IPS DF 6.9 (cell line): Measurements from ENCODE around the gene SLBP.

Experiments used
- DNase-seq: peaks from one replicate; pipeline ENCODE4 v3.0.0-alpha.2; 2013; ENCODE audit warnings: low read depth, low spot score
- H3K27ac ChIP-seq: one replicate; pipeline ENCODE4 v1.5.1; 2013; ENCODE audit warnings: low read length, control low read depth
- H3K27me3 ChIP-seq: 2 replicates; pipeline ENCODE4 v1.6.1; 2013; ENCODE audit warnings: mild to moderate bottlenecking, low read length; ENCODE audit not compliant: control insufficient read depth, insufficient read depth
- H3K36me3 ChIP-seq: 2 replicates; pipeline ENCODE4 v1.6.1; 2013; ENCODE audit warnings: low read length; ENCODE audit not compliant: control insufficient read depth, insufficient read depth
- H3K4me1 ChIP-seq: 2 replicates; pipeline ENCODE4 v1.6.1; 2013; ENCODE audit warnings: low read length; ENCODE audit not compliant: control insufficient read depth, insufficient read depth
- H3K4me3 ChIP-seq: 2 replicates; pipeline ENCODE4 v1.5.1; 2013; ENCODE audit warnings: mild to moderate bottlenecking, low read length
- H3K9me3 ChIP-seq: 2 replicates; pipeline ENCODE4 v1.6.1; 2013; ENCODE audit warnings: low read length, inconsistent platforms; ENCODE audit not compliant: control insufficient read depth, insufficient read depth
- WGBS: extraction: QIAGEN DNeasy Blood & Tissue Kit; methylation state at CpG from one replicate; pipeline ENCODE4 v1.1.7; 2013; ENCODE audit warnings: mixed read lengths, missing lambda C conversion rate; ENCODE audit not compliant: insufficient read length, insufficient coverage; 5-methylcytosine and 5-hydroxymethylcytosine counted together

The SLBP gene

DNA sequence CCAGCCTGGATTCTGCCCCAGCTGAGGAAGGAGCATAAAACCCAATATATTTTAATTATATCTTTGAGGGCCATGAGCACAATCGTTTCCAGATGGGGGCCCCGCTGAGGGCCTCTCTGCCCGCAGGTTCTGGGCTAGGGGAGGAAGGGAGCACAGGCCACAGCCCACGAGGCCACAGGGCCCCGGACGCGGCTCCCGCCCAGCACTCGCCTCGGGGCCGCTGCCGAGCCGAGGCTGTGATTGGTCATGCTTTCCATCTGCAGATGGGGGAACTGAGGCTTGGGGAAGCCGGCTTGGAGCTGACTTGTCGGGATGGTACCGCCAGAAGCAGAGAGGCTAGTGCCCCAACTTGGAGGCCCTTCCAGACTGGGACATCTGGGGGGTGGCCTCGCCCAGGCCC lies 43.2 kb upstream of the SLBP start:
- no peak for DNase-seq
- no peaks in the 10 kb centered on the region; the same call in 1 of the 2 replicates for H3K36me3 ChIP-seq
- no peaks in the 10 kb centered on the region for H3K27me3 ChIP-seq
- no peaks in the 10 kb centered on the region for H3K9me3 ChIP-seq
- H3K4me3 ChIP-seq: no peak overlapping the region
- no CpG with 5 or more reads among the region's 17 CpGs for WGBS
- H3K27ac ChIP-seq: no peak overlapping the region
- H3K4me1 ChIP-seq: peaks cover 8% of the 10 kb centered on the region

- WGBS: no CpG with 5 or more reads among the region's 5 CpGs
- Histone ChIP-seq H3K4me3 (no peak overlapping the region), H3K27ac (no peak overlapping the region), H3K4me1 (peaks cover 10% of the 10 kb centered on the region), H3K9me3 (no peaks in the 10 kb centered on the region), H3K27me3 (no peaks in the 10 kb centered on the region), H3K36me3 (no peaks in the 10 kb centered on the region; the same call in 1 of the 2 replicates)
- DNase-seq: no peak
Measured at GRCh38 chr4:1754336-1754735, 42.2 kb upstream of the SLBP start.

DNA sequence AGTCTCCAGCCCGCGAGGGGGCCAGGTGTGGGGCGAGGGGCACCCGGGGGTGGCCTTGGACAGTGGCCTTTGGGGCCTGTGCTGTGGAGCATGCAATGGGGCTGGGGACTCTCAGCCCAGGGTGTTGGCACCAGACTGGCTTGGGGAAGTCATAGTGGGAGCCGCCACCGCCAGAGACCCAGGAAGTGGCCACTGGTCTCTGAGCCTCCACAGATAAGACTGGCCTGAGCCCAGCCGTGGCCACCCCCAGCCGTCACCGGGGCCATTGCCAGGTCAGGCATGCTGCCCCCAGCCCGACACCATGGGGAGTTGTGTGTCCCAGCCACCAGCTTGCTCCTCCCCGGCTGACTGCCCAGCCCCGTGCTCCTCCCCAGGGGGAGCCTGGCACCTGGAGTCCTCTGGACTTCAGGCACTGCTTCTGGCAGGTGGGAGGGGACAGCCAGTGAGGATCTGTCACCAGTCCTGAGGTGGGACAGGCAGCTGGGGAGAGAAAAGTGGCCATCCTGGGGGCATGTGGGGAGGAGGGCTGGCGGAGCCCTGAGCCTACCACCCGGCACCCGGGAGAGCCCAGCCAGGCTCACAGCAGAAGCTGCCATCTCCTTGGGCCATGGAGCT lies 41.7 kb upstream of the SLBP start:
- Histone ChIP-seq H3K9me3 (no peaks in the 10 kb centered on the region), H3K27ac (no peak overlapping the region), H3K4me3 (no peak overlapping the region), H3K27me3 (no peaks in the 10 kb centered on the region), H3K36me3 (no peaks in the 10 kb centered on the region; the same call in 1 of the 2 replicates), H3K4me1 (peaks cover 10% of the 10 kb centered on the region)
- no CpG with 5 or more reads among the region's 15 CpGs for WGBS
- DNase-seq: no peak

DNA sequence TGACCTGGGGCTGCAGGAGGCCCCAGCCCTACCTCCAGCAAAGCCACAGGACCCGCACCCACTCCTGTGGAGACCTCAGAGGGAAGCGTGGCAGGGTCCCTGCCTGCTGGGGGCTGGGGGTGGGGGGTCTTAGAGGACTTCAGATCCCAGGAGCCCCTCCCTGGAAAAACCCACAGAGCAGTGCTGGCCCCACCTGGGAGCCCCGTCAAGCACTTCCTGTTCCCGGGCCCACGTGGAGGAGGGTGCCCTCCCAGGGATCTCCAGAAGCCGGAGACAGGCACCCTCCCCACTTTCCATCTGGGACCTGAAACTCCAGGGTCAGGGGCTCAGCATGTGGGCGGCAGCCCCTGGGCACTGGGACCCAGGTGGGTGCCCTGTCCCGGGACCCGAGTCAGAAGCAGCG lies 41.2 kb upstream of the SLBP start:
- no peak for DNase-seq
- Histone ChIP-seq H3K9me3 (no peaks in the 10 kb centered on the region), H3K4me3 (no peak overlapping the region), H3K27ac (no peak overlapping the region), H3K27me3 (no peaks in the 10 kb centered on the region), H3K4me1 (peaks cover 11% of the 10 kb centered on the region), H3K36me3 (no peaks in the 10 kb centered on the region; the same call in 1 of the 2 replicates)
- no CpG with 5 or more reads among the region's 10 CpGs for WGBS

GRCh38 chr4:1752284-1753041 lies 40.3 kb upstream of the SLBP start:
- no CpG with 5 or more reads among the region's 35 CpGs for WGBS
- Histone ChIP-seq H3K27me3 (no peaks in the 10 kb centered on the region), H3K4me1 (peaks cover 11% of the 10 kb centered on the region), H3K27ac (no peak overlapping the region), H3K36me3 (no peaks in the 10 kb centered on the region; the same call in 1 of the 2 replicates), H3K9me3 (no peaks in the 10 kb centered on the region), H3K4me3 (no peak overlapping the region)
- no peak for DNase-seq

DNA sequence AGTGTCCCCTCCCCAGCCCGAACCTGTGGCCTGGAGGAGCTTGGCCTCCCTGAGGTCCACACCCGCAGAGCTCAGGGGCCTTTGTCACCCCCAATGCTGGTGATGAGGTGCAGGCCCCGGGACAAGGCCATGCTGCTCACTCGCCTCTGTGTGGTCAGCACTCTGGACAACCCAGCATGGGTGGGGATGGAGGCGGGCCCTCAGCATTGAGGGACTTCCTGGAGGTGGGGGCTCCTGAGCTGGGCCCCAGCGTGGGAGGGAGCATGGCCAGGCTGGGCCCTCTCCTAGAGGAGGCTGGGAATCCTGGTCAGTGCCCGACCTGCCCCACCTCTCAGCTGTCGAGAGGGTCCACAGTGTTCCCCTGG lies 39.8 kb upstream of the SLBP start:
- peaks cover 11% of the 10 kb centered on the region for H3K4me1 ChIP-seq
- no peaks in the 10 kb centered on the region for H3K9me3 ChIP-seq
- no CpG with 5 or more reads among the region's 8 CpGs for WGBS
- no peak overlapping the region for H3K27ac ChIP-seq
- no peaks in the 10 kb centered on the region for H3K27me3 ChIP-seq
- no peaks in the 10 kb centered on the region; the same call in 1 of the 2 replicates for H3K36me3 ChIP-seq
- DNase-seq: no peak
- no peak overlapping the region for H3K4me3 ChIP-seq

DNA sequence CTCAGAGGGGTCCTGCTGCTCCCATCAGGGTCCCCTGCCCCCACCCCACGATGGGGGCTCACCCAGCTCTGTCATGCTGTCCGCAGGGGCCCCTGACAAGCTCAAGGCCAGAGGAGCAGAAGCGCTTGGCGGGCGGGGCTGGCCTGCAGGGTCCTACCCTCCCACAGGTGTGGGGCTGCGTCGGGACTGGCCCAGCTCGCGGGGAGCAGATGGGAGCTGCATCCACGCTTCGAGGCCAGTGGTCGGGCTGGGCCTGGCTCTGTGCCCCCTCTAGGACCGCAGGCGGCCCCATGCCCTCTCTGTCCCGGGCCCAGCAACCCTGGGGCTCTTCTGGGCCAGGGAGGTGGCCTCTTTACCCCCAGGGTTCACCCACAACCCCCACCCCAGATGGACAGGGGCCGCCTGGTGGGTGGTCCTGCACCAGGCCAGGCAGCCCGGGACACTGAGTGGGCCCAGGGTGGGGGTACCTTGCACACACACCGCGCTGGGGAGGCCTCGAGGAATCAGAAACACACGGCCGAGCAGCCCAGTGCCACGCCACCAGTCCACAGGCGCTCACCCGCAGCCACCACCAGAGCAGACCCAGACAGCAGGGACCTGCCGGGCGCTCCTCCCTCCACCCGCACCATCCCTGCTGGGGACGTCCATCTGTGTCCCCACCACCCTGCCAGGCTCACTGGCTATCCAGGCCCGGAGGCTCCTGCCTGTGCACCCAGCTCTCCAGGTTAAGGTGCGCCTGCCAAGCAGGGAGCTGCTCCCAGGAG lies 39.2 kb upstream of the SLBP start:
- peaks cover 13% of the 10 kb centered on the region for H3K4me1 ChIP-seq
- H3K4me3 ChIP-seq: no peak overlapping the region
- H3K36me3 ChIP-seq: no peaks in the 10 kb centered on the region; the same call in 1 of the 2 replicates
- no peaks in the 10 kb centered on the region for H3K9me3 ChIP-seq
- DNase-seq: no peak
- H3K27me3 ChIP-seq: no peaks in the 10 kb centered on the region
- WGBS: no CpG with 5 or more reads among the region's 31 CpGs
- H3K27ac ChIP-seq: no peak overlapping the region

GRCh38 chr4:1750381-1751154 lies 38.4 kb upstream of the SLBP start:
- no peaks in the 10 kb centered on the region for H3K27me3 ChIP-seq
- H3K9me3 ChIP-seq: no peaks in the 10 kb centered on the region
- no peaks in the 10 kb centered on the region; the same call in 1 of the 2 replicates for H3K36me3 ChIP-seq
- H3K4me3 ChIP-seq: no peak overlapping the region
- DNase-seq: no peak
- no CpG with 5 or more reads among the region's 18 CpGs for WGBS
- no peak overlapping the region for H3K27ac ChIP-seq
- H3K4me1 ChIP-seq: peaks cover 15% of the 10 kb centered on the region

GRCh38 chr4:1749826-1750225 lies 37.7 kb upstream of the SLBP start:
- DNase-seq: no peak
- Histone ChIP-seq H3K27me3 (no peaks in the 10 kb centered on the region), H3K4me3 (no peak overlapping the region), H3K27ac (no peak overlapping the region), H3K9me3 (no peaks in the 10 kb centered on the region), H3K4me1 (peaks cover 15% of the 10 kb centered on the region), H3K36me3 (peaks cover 4% of the 10 kb centered on the region; the same call in 1 of the 2 replicates)
- no CpG with 5 or more reads among the region's 14 CpGs for WGBS

GRCh38 chr4:1749370-1749769 lies 37.3 kb upstream of the SLBP start:
- Histone ChIP-seq H3K27me3 (no peaks in the 10 kb centered on the region), H3K27ac (no peak overlapping the region), H3K9me3 (no peaks in the 10 kb centered on the region), H3K4me1 (peaks cover 15% of the 10 kb centered on the region), H3K36me3 (peaks cover 9% of the 10 kb centered on the region; the same call in 1 of the 2 replicates), H3K4me3 (no peak overlapping the region)
- no CpG with 5 or more reads among the region's 3 CpGs for WGBS
- no peak for DNase-seq
